ENCODE results near the gene ITGA1.

- TF ChIP-seq CTCF (IDR thresholded peaks at IDR 0.05) = no peak
- no peak for TF ChIP-seq POLR2A (IDR thresholded peaks at IDR 0.05)
These were observed 90.9 kb downstream of the ITGA1 start for GRCh38 chr5:52878656-52879055.
